Uterus (tissue), 4 donors: Measurements from ENCODE around the gene IDUA. TPM values are rescaled to one million over a fixed set of nuclear protein-coding genes. Genes with fewer than 3 reads are reported as not detected.
A peak's percentile ranks its signal among the peaks of the same experiment; 100 is the strongest.

Experiments
- DNase-seq, 2 donors: peaks; one replicate each; pipeline ENCODE4 v3.0.0-alpha.2; 2019 to 2020
- H3K27ac ChIP-seq, 2 donors: fragments of 200-600 bp; sonication (generic); 1 replicate in 1 of 2; 2 replicates in 1 of 2; pipeline ENCODE4 v1.5.1; 2016 to 2018
- H3K27me3 ChIP-seq, 2 donors: fragments of 200-600 bp; sonication (generic); one replicate each; pipeline ENCODE4 v1.5.1; 2018 to 2019; ENCODE audit warnings: control low read depth in 1 of 2
- H3K36me3 ChIP-seq, 2 donors: fragments of 200-600 bp; sonication (generic); one replicate each; pipeline ENCODE4 v1.5.1; 2019; ENCODE audit warnings: control low read depth in 1 of 2
- H3K4me1 ChIP-seq, 2 donors: fragments of 200-600 bp; sonication (generic); one replicate each; pipeline ENCODE4 v1.5.1; 2018 to 2019; ENCODE audit warnings: control low read depth in 1 of 2
- H3K4me3 ChIP-seq, 2 donors: fragments of 200-600 bp; sonication (generic); 1 replicate in 1 of 2; 2 replicates in 1 of 2; pipeline ENCODE4 v1.5.1; 2018 to 2019; ENCODE audit warnings: mild to moderate bottlenecking in 1 of 2
- H3K9me3 ChIP-seq, 2 donors: fragments of 200-600 bp; sonication (generic); one replicate each; pipeline ENCODE4 v1.5.1; 2019; ENCODE audit warnings: control low read depth in 1 of 2
- POLR2A ChIP-seq, 2 donors: fragments of 450-650 bp; IDR thresholded peaks; one replicate each; pipeline ENCODE4 v1.6.1; 2016; ENCODE audit warnings: antibody characterized with exemption in 2 of 2, mild to moderate bottlenecking in 1 of 2, moderate library complexity in 1 of 2
- intact Hi-C: fragments of 100-400 bp; cut with DNase I; formaldehyde crosslinking; loops from one replicate; pipeline ENCODE4 v1.15.1; 2023; ENCODE audit warnings: low total_unique reads
- total RNA-seq, 4 donors: library from RNA; depleted of rRNA in 3 of 4; stranded (reverse); fragments of >200 nt in 3 of 4; gene quantifications; one replicate each; pipeline versions ENCODE4 v1.1.0 to v1.2.4, GENCODE V29; 2014 to 2023
- TF ChIP-seq, protein P1 (sequence below), 4 experiments: fragments of 200-600 bp in 2 of 4; fragments of 450-650 bp in 2 of 4; sonication (generic) in 2 of 4; IDR thresholded peaks; one replicate each; pipeline ENCODE4 v1.5.1; 2016 to 2019; ENCODE audit warnings: antibody characterized with exemption in 4 of 4, mild to moderate bottlenecking in 2 of 4, moderate library complexity in 1 of 4
- donor health status: DM: yes; HTN: yes; CAD: no.

The IDUA gene
- total RNA-seq, 4 donors from 2014 or later = 2.8 to 45.8 (median 9.9) TPM

DNA sequence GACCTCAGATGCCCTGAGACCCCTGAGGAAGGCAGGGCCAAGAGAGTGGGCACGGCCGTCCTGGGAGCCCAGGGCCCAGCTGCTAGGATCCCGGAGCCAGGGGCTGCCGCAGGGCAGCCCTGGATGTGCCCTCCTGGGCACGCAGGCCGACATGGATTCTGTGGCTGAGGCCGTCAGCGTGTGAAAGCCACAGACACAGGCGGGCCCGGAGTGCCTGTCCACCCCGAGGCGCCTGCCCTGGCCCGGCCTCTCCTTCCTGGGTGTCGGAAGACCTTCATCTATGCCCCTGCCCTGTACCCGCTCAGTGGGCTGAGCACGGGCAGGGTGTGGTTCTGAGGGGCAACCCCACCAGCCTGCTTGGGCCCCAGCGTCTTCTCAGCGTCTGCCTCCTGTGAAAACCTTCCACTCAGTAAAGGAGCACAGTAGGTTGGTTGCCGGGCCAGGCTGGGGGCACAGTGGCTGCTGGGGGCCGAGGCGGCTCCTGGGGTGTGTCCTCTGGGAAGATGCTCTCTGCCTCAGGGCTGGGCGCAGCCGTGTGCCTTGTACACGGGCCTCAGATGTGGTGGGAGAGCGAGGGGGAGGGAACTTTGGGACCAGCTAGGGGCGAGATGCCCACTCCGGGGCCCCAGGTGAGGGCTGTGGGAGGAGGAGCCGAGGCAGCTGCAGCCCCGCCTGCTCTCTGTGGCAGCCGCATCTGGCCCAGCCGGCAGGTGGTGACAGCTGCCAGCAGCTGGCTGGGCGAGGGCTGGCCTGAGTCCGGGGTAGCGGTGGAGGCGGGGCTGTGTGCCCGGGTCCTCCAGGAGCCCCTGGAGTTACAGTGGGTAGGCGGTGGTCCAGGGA lies 45.3 kb downstream of the IDUA start:
- peaks cover 0 to 23% of the 10 kb centered on the region in 2 donors for H3K27me3 ChIP-seq
- no peak for DNase-seq
- H3K4me3 ChIP-seq = no peak overlapping the region
- no peaks in the 10 kb centered on the region for H3K4me1 ChIP-seq
- H3K27ac ChIP-seq = no peak overlapping the region
- H3K36me3 ChIP-seq = no peaks in the 10 kb centered on the region
- TF ChIP-seq, protein P1, sequence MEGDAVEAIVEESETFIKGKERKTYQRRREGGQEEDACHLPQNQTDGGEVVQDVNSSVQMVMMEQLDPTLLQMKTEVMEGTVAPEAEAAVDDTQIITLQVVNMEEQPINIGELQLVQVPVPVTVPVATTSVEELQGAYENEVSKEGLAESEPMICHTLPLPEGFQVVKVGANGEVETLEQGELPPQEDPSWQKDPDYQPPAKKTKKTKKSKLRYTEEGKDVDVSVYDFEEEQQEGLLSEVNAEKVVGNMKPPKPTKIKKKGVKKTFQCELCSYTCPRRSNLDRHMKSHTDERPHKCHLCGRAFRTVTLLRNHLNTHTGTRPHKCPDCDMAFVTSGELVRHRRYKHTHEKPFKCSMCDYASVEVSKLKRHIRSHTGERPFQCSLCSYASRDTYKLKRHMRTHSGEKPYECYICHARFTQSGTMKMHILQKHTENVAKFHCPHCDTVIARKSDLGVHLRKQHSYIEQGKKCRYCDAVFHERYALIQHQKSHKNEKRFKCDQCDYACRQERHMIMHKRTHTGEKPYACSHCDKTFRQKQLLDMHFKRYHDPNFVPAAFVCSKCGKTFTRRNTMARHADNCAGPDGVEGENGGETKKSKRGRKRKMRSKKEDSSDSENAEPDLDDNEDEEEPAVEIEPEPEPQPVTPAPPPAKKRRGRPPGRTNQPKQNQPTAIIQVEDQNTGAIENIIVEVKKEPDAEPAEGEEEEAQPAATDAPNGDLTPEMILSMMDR (IDR thresholded peaks at IDR 0.05) = no peak
- TF ChIP-seq POLR2A (IDR thresholded peaks at IDR 0.05) = no peak
- H3K9me3 ChIP-seq = no peaks in the 10 kb centered on the region
- intact Hi-C loops = no loop called here

DNA sequence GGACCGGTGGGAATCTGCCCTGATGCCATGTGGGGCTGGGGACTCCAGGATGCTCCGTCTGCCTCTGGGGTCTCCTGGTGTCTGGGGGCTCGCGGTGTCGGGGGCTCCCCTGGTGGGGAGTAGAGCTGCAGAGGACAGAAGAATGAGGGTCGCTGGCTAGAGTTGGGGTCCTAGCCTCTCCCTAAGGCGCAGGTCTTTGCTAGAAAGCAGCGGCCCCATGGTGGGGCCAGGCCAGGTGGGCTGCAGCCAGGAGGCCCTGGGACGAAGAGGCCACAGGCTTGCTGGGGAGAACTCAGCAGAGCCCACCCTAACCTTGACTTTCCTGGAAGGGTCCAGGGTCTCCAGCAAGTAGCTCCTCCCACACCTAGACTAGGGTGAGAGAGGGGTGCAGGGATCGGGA lies 46.0 kb downstream of the IDUA start:
- Histone ChIP-seq H3K9me3 (no peaks in the 10 kb centered on the region), H3K36me3 (no peaks in the 10 kb centered on the region), H3K4me1 (no peaks in the 10 kb centered on the region), H3K27me3 (peaks cover 0 to 23% of the 10 kb centered on the region in 2 donors), H3K4me3 (no peak overlapping the region), H3K27ac (no peak overlapping the region)
- no peak for DNase-seq
- intact Hi-C loops = no loop called here
- TF ChIP-seq POLR2A (IDR thresholded peaks at IDR 0.05) = no peak
- TF ChIP-seq, protein P1 (IDR thresholded peaks at IDR 0.05) = no peak

DNA sequence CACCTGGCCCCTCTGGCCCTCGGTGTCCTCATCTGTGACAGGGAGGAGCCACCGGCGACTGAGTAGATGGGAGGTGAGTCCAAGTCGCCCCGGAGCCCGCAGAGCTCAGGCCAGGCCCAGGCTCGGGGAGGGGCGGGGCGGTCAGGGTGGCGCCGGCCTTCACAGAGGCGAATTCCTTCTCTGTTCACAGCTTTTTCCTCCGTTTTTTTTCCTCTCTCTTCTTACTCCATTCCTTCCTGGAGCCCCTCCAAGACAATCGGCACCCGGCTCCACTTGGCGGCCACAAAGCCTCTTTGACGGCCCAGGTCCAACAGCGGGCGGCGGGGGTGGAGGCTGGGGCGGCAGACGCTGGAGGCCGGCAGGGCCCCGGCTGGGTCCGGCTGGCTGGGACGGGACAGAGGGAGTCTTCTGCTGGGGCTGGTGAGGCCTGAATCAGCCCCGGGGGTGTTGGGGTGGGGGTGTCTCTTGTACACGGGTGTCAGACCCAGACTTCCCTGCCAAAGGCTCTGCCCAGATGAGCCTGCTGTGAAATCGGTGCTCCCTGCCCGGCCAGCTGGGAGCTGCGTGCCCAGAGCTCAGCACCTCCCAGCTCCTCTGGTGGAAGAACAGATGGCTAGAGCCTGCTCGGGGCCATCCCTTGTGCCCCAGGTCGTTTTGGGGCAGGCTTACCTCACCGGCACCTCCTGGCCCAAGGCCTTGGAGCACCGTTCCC lies 47.2 kb downstream of the IDUA start:
- no peaks in the 10 kb centered on the region for H3K4me1 ChIP-seq

DNA sequence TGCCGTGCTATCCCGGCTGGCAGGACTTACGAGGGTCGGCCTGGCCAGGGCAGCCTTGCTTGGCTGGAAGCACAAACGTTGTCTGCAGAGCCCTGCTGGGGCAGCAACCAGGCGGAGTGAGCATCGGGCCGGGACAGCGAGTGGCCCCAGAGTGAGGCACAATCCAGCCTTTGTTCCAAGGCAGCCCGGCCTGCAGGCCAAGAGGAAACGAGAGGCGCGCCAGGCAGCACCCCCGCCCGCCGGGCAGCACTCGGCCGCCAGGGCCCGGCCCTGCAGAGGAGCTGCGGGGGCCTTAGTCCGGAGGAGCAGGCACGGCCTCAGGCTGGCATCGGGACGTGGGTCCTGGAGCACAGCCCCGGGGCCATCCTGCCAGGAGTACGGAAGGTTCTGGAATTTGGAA lies 48.7 kb downstream of the IDUA start:
- H3K9me3 ChIP-seq = no peaks in the 10 kb centered on the region
- no peak overlapping the region for H3K4me3 ChIP-seq
- intact Hi-C loops = no loop called here
- peaks cover 0 to 11% of the 10 kb centered on the region in 2 donors for H3K27me3 ChIP-seq
- DNase-seq = no peak
- no peaks in the 10 kb centered on the region for H3K36me3 ChIP-seq
- TF ChIP-seq, protein P1 (IDR thresholded peaks at IDR 0.05) = no peak
- TF ChIP-seq POLR2A (IDR thresholded peaks at IDR 0.05) = no peak
- H3K27ac ChIP-seq = no peak overlapping the region
- H3K4me1 ChIP-seq = no peaks in the 10 kb centered on the region

More for the DNA sequence above, 47.2 kb downstream of the IDUA start:
- Histone ChIP-seq H3K36me3 (no peaks in the 10 kb centered on the region), H3K27ac (no peak overlapping the region), H3K9me3 (no peaks in the 10 kb centered on the region), H3K4me3 (no peak overlapping the region), H3K27me3 (peaks cover 0 to 23% of the 10 kb centered on the region in 2 donors)
- TF ChIP-seq, protein P1 (IDR thresholded peaks at IDR 0.05) = no peak
- TF ChIP-seq POLR2A (IDR thresholded peaks at IDR 0.05) = no peak
- peak in 1 of 2 donors; percentile 70 for DNase-seq
- intact Hi-C loops = no loop called here

DNA sequence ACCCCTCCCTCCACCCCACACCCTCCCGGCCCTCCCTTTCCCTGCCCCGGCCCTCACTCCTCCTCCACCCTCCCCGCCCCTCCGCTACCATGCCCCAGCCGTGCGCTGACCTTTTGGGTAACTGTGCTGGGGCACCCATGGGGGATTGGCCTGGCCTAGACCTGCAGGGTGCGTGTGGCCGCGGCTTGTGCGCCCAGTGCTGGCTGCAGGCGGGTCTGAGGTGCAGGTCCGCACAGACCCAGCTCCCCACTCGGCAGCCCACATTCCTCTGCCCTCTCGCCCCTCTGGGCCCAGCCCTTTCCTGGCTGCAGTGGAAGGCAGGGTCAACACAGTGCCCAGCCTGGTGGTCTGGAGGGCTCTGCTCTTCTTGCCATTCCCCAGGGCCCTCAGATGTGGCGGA lies 49.3 kb downstream of the IDUA start:
- H3K27ac ChIP-seq = no peak overlapping the region

More for the DNA sequence above, 49.3 kb downstream of the IDUA start:
- Histone ChIP-seq H3K36me3 (no peaks in the 10 kb centered on the region), H3K27me3 (peaks cover 0 to 6% of the 10 kb centered on the region in 2 donors), H3K9me3 (no peaks in the 10 kb centered on the region), H3K4me3 (no peak overlapping the region), H3K4me1 (no peaks in the 10 kb centered on the region)
- no peak for DNase-seq
- intact Hi-C loops = no loop called here
- TF ChIP-seq, protein P1 (IDR thresholded peaks at IDR 0.05) = no peak
- no peak for TF ChIP-seq POLR2A (IDR thresholded peaks at IDR 0.05)
